Measurements from ENCODE around the gene MYO6.

DNA sequence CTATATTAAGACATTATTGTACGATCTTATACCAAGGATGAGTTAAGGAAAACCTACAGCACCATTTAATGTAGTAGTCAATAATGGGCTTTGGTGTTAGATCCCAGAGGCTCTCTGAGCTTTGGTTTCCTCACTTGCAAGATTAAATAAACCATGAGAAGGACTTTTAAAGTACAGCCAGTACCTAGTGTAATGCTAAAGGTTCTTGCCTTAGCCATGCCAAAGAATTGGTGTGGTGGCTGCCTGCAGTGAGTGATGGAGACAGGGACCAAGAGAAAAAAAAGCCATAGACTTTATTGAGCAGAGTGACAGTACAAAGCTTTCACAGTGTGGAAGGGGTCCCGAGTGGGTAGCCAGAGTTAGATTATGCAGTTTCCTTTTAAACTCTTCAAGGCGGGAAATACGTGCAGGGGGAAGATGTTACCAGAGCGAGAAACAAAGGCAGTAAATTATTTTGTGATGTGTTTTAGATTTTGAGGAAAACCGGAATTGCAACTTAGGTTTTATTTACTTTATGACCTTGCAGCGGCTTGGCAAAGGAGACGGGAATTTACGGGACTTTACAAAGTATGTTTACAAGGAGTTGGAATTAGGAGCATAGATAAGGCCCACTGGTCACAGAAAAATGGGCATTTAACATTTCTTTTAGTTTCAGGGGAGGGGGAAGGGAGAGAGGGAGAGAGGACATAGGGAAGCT, 100.4 kb downstream of the MYO6 start:
- TF ChIP-seq, protein P1, sequence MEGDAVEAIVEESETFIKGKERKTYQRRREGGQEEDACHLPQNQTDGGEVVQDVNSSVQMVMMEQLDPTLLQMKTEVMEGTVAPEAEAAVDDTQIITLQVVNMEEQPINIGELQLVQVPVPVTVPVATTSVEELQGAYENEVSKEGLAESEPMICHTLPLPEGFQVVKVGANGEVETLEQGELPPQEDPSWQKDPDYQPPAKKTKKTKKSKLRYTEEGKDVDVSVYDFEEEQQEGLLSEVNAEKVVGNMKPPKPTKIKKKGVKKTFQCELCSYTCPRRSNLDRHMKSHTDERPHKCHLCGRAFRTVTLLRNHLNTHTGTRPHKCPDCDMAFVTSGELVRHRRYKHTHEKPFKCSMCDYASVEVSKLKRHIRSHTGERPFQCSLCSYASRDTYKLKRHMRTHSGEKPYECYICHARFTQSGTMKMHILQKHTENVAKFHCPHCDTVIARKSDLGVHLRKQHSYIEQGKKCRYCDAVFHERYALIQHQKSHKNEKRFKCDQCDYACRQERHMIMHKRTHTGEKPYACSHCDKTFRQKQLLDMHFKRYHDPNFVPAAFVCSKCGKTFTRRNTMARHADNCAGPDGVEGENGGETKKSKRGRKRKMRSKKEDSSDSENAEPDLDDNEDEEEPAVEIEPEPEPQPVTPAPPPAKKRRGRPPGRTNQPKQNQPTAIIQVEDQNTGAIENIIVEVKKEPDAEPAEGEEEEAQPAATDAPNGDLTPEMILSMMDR (conservative IDR thresholded peaks at IDR 0.05 in 1 of 2, IDR thresholded peaks at IDR 0.05 in 1 of 2; ENCODE audit: extremely low read depth in 1 of 2, insufficient read depth in 1 of 2, low read depth in 1 of 2, low read length in 2 of 2): no peak
- TF ChIP-seq EZH2 (IDR thresholded peaks at IDR 0.05; ENCODE audit: borderline replicate concordance, low read length): no peak

All from mammary epithelial cell (primary cell).